PC-3 (cell line): Measurements from ENCODE around the gene DEFB129. TPM values are rescaled to one million over a fixed set of nuclear protein-coding genes. Genes with fewer than 3 reads are reported as not detected.
"Not testable (repeated sequence)": the region's sequence is repeated elsewhere in the genome, so short reads cannot be mapped to it uniquely, and the experiment has no call there.

Experiments
- ATAC-seq: fragments of 200-7000 bp; cut with Tn5 transposase; 2 replicates; pipeline ENCODE4 v1.9.1; 2020; ENCODE audit warnings: mild to moderate bottlenecking, moderate library complexity
- BruUV-seq: library from RNA; stranded (reverse); fragments of 400-500 nt; replicated peaks from 2 replicates; lab custom pipeline; 2021; lab: Mats Ljungman, UMichigan
- CTCF ChIA-PET: fragments of 300-600 bp; sonication (Branson Sonifier 250); formaldehyde crosslinking; loops from one replicate; lab custom pipeline; 2022; ENCODE audit warnings: antibody characterized with exemption; lab: Charles Lee
- POLR2A ChIA-PET: fragments of 300-600 bp; sonication (Branson Sonifier 250); formaldehyde crosslinking; loops from one replicate; lab custom pipeline; 2022; ENCODE audit warnings: antibody characterized with exemption; ENCODE audit not compliant: unreplicated experiment; lab: Charles Lee
- DNase-seq: peaks from one replicate; pipeline ENCODE4 v3.0.0-alpha.2; 2015
- H2AFZ ChIP-seq: fragments of 300-600 bp; sonication (generic); 2 replicates; pipeline ENCODE4 v1.6.0; 2016; ENCODE audit warnings: antibody characterized with exemption, low read length
- H3F3A ChIP-seq: fragments of 300-600 bp; sonication (generic); one replicate; pipeline ENCODE4 v1.6.0; 2017; ENCODE audit warnings: antibody characterized with exemption, low read length, control low read depth, mild to moderate bottlenecking; ENCODE audit not compliant: unreplicated experiment
- H3K27ac ChIP-seq: fragments of 300-600 bp; sonication (generic); 2 replicates; pipeline ENCODE4 v1.5.1; 2016; ENCODE audit warnings: mild to moderate bottlenecking, low read length
- H3K27me3 ChIP-seq: fragments of 300-600 bp; sonication (generic); 2 replicates; pipeline ENCODE4 v1.6.1; 2016; ENCODE audit warnings: low read length, mixed read lengths
- H3K36me3 ChIP-seq: fragments of 300-600 bp; sonication (generic); 2 replicates; pipeline ENCODE4 v1.6.1; 2016; ENCODE audit warnings: low read depth, mixed run types, low read length, mixed read lengths
- H3K4me1 ChIP-seq: fragments of 300-600 bp; sonication (generic); 2 replicates; pipeline ENCODE4 v1.5.1; 2016; ENCODE audit warnings: low read length; ENCODE audit not compliant: insufficient read depth
- H3K4me2 ChIP-seq: fragments of 300-600 bp; sonication (generic); 2 replicates; pipeline ENCODE4 v1.6.0; 2016; ENCODE audit warnings: low read length
- H3K4me3 ChIP-seq: fragments of 300-600 bp; sonication (generic); 2 replicates; pipeline ENCODE4 v1.5.1; 2016; ENCODE audit warnings: mild to moderate bottlenecking, low read length, mixed read lengths
- H3K79me2 ChIP-seq: fragments of 300-600 bp; sonication (generic); 2 replicates; pipeline ENCODE4 v1.6.1; 2017; ENCODE audit warnings: low read length, mixed read lengths
- H3K9ac ChIP-seq: fragments of 300-600 bp; sonication (generic); 2 replicates; pipeline ENCODE4 v1.6.0; 2016; ENCODE audit warnings: mild to moderate bottlenecking, low read length
- H3K9me2 ChIP-seq: fragments of 300-600 bp; sonication (generic); replicated peaks from 2 replicates; pipeline ENCODE4 v1.6.1; 2016; ENCODE audit warnings: mixed run types, low read length, mixed read lengths
- H3K9me3 ChIP-seq: fragments of 300-600 bp; sonication (generic); 2 replicates; pipeline ENCODE4 v1.6.1; 2016; ENCODE audit warnings: low read length, mixed read lengths
- H4K20me1 ChIP-seq: fragments of 300-600 bp; sonication (generic); 2 replicates; pipeline ENCODE4 v1.6.1; 2016; ENCODE audit warnings: low read length, mixed read lengths
- EZH2 ChIP-seq: fragments of 300-600 bp; sonication (generic); IDR thresholded peaks from one replicate; pipeline ENCODE4 v1.6.1; 2017; ENCODE audit warnings: antibody characterized with exemption, mild to moderate bottlenecking, low read length; ENCODE audit not compliant: unreplicated experiment
- EZH2phosphoT487 ChIP-seq: fragments of 300-600 bp; sonication (generic); IDR thresholded peaks from 2 replicates; pipeline ENCODE4 v1.6.1; 2018; ENCODE audit warnings: mild to moderate bottlenecking, antibody characterized with exemption, low read length, borderline replicate concordance
- intact Hi-C: fragments of 100-400 bp; cut with micrococcal nuclease; formaldehyde crosslinking; loops from 2 replicates; pipeline ENCODE4 v1.9.0; 2023
- total RNA-seq: library from RNA; depleted of rRNA; stranded (reverse); fragments of >200 nt; gene quantifications from 2 replicates; pipeline ENCODE4 v1.2.3, GENCODE V29; 2014
- TF ChIP-seq, protein P1 (sequence below): fragments of 300-600 bp; sonication (generic); conservative IDR thresholded peaks from 2 replicates; pipeline ENCODE4 v1.5.1; 2017; ENCODE audit warnings: antibody characterized with exemption, low read depth, mild to moderate bottlenecking, low read length

Gene DEFB129
- total RNA-seq, 1 experiment from 2014 or later = not detected

DNA sequence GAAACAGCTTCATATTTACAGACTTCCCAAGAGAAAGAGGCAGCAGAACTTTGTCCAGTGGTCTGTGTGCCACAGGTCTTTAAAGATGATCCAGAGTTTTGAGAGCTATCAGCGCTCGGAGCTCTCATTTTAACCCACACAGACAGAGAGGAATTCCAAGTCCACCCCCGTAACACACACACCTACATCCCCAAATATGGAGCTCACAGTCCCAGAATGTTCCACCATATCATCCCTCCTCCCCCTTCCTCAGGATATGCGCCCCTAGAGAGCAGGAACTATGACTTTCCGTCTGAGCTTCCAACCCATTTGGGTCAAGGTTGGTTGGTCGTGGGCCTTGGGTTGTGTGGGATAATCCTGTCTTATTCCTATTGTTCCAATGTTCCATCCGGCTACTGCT, 37.4 kb upstream of the DEFB129 start, which contains the start of gene DEFB128:
TSS of gene DEFB128 (minus strand) at position 101 of the 400 bp plus-strand sequence. CDS start at position 13, 88 bp downstream.
- Histone ChIP-seq H3K27ac (no peak within 1 kb of the TSS), H3K36me3 (no peaks in the 10 kb centered on the region), H4K20me1 (no peaks in the 10 kb centered on the region), H3F3A (no peaks in the 10 kb centered on the region), H3K4me2 (no peak within 1 kb of the TSS), H2AFZ (no peak within 1 kb of the TSS), H3K9ac (no peak within 1 kb of the TSS), H3K4me3 (no peak within 1 kb of the TSS), H3K27me3 (peaks cover 69% of the 10 kb centered on the region), H3K9me2 (no peaks in the 10 kb centered on the region), H3K9me3 (peaks cover 6% of the 10 kb centered on the region; the same call in 1 of the 2 replicates), H3K4me1 (no peaks in the 10 kb centered on the region), H3K79me2 (no peaks in the 10 kb centered on the region)
- no peak for DNase-seq
- POLR2A ChIA-PET = no interaction called here
- TF ChIP-seq, protein P1, sequence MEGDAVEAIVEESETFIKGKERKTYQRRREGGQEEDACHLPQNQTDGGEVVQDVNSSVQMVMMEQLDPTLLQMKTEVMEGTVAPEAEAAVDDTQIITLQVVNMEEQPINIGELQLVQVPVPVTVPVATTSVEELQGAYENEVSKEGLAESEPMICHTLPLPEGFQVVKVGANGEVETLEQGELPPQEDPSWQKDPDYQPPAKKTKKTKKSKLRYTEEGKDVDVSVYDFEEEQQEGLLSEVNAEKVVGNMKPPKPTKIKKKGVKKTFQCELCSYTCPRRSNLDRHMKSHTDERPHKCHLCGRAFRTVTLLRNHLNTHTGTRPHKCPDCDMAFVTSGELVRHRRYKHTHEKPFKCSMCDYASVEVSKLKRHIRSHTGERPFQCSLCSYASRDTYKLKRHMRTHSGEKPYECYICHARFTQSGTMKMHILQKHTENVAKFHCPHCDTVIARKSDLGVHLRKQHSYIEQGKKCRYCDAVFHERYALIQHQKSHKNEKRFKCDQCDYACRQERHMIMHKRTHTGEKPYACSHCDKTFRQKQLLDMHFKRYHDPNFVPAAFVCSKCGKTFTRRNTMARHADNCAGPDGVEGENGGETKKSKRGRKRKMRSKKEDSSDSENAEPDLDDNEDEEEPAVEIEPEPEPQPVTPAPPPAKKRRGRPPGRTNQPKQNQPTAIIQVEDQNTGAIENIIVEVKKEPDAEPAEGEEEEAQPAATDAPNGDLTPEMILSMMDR = no peak
- TF ChIP-seq EZH2phosphoT487 (no peak), EZH2 (no peak)
- CTCF ChIA-PET = no interaction called here
- no TSS peak for BruUV-seq
- ATAC-seq = no peak
- intact Hi-C loops = no loop called here

DNA sequence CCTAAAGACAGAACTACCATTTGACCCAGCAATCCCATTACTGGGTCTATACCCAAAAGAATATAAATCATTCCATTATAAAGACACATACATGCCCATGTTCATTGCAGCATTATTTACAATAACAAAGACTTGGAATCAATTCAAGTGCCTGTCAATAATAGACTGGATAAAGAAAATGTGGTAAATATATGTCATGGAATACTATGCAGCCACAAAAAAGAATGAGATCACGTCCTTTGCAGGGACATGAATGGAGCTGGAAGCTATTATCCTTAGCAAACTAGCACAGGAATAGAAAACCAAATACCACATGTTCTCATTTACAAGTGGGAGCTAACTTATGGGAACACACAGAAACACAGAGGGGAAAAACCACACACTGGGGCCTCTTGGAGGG, 28.8 kb upstream of the DEFB129 start:
- no peak overlapping the region for H3K9ac ChIP-seq
- H3K79me2 ChIP-seq = no peaks in the 10 kb centered on the region
- CTCF ChIA-PET = no interaction called here
- H3K36me3 ChIP-seq = no peaks in the 10 kb centered on the region
- no peaks in the 10 kb centered on the region for H3K4me1 ChIP-seq
- H3K9me3 ChIP-seq = no peaks in the 10 kb centered on the region
- no peak overlapping the region for H2AFZ ChIP-seq
- BruUV-seq = no TSS peak
- no peaks in the 10 kb centered on the region for H4K20me1 ChIP-seq
- peaks cover 38% of the 10 kb centered on the region; the same call in 1 of the 2 replicates for H3K27me3 ChIP-seq
- intact Hi-C loops = no loop called here
- POLR2A ChIA-PET = no interaction called here
- no peak overlapping the region for H3K27ac ChIP-seq
- no peak for ATAC-seq
- no peak overlapping the region for H3K4me2 ChIP-seq
- TF ChIP-seq EZH2phosphoT487 (no peak), EZH2 (no peak)
- TF ChIP-seq, protein P1 = no peak
- H3K9me2 ChIP-seq = no peaks in the 10 kb centered on the region
- no peak for DNase-seq
- no peak overlapping the region for H3K4me3 ChIP-seq
- no peaks in the 10 kb centered on the region for H3F3A ChIP-seq

DNA sequence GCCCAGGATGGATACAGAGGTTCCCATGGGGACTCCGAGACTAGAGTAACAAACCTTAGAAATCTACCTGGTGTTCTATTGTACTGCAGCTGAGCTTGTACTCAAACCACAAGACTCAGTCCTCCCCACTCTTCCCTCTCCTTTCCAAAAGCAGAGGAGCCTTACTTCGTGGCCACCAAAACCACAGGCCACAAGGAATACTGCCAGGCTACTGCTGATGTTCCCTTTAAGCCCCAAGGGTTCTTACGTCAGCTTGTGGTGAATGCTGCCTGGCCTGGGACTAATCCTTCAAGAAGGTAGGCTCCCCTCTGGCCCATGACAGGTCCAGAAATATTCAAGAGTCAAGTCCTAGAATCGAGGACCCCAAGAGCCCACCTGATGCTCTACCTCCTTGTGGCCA, 27.1 kb upstream of the DEFB129 start:
- no TSS peak for BruUV-seq
- Histone ChIP-seq H4K20me1 (no peaks in the 10 kb centered on the region), H3F3A (no peaks in the 10 kb centered on the region), H3K27me3 (peaks cover 37% of the 10 kb centered on the region), H3K27ac (no peak overlapping the region), H3K9me2 (no peaks in the 10 kb centered on the region), H3K9ac (no peak overlapping the region), H3K9me3 (no peaks in the 10 kb centered on the region), H3K4me3 (no peak overlapping the region), H3K36me3 (no peaks in the 10 kb centered on the region), H3K4me1 (no peaks in the 10 kb centered on the region), H3K79me2 (no peaks in the 10 kb centered on the region), H3K4me2 (no peak overlapping the region), H2AFZ (no peak overlapping the region)
- TF ChIP-seq EZH2 = no peak
- TF ChIP-seq, protein P1 = no peak
- no peak for TF ChIP-seq EZH2phosphoT487
- intact Hi-C loops = no loop called here
- ATAC-seq (no peak), DNase-seq (no peak)
- POLR2A ChIA-PET = no interaction called here
- CTCF ChIA-PET = no interaction called here

DNA sequence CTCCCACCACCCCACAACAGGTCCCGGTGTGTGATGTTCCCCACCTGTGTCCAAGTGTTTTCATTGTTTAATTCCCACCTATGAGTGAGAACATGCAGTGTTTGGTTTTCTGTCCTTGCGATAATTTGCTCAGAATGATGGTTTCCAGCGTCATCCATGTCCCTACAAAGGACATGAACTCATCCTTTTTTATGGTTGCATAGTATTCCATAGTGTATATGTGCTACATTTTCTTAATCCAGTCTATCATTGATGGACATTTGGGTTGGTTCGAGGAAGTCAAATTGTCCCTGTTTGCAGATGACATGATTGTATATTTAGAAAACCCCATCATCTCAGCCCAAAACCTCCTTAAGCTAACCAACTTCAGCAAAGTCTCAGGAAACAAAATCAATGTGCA, 23.4 kb upstream of the DEFB129 start:
- H3K4me3 ChIP-seq, H3K4me2 ChIP-seq, H3K27ac ChIP-seq, H3K4me1 ChIP-seq, H3K79me2 ChIP-seq, H3K9ac ChIP-seq, DNase-seq, H2AFZ ChIP-seq, H3K9me3 ChIP-seq, H3K9me2 ChIP-seq, intact Hi-C loops, BruUV-seq, H3K36me3 ChIP-seq, H3F3A ChIP-seq, POLR2A ChIA-PET, ATAC-seq, CTCF ChIA-PET, H4K20me1 ChIP-seq: not testable (repeated sequence)
- H3K27me3 ChIP-seq = peaks cover 48% of the 10 kb centered on the region
